Peyer's patch (tissue), 4 donors: ENCODE data around the gene MAGEA8.

ENCODE experiments used
- POLR2A ChIP-seq, 2 donors: fragments of 450-650 bp; IDR thresholded peaks; one replicate each; pipeline ENCODE4 v1.5.1; 2017; ENCODE audit warnings: antibody characterized with exemption in 2 of 2, mild to moderate bottlenecking in 2 of 2, moderate library complexity in 2 of 2
- TF ChIP-seq, protein P1 (sequence below), 6 experiments: fragments of 450-650 bp in 4 of 6; fragments of 200-600 bp in 2 of 6; sonication (generic) in 1 of 6; IDR thresholded peaks; one replicate each; pipeline ENCODE4 v1.5.1; 2017 to 2019; ENCODE audit warnings: antibody characterized with exemption in 6 of 6, mild to moderate bottlenecking in 3 of 6, moderate library complexity in 1 of 6

- TF ChIP-seq, protein P1, sequence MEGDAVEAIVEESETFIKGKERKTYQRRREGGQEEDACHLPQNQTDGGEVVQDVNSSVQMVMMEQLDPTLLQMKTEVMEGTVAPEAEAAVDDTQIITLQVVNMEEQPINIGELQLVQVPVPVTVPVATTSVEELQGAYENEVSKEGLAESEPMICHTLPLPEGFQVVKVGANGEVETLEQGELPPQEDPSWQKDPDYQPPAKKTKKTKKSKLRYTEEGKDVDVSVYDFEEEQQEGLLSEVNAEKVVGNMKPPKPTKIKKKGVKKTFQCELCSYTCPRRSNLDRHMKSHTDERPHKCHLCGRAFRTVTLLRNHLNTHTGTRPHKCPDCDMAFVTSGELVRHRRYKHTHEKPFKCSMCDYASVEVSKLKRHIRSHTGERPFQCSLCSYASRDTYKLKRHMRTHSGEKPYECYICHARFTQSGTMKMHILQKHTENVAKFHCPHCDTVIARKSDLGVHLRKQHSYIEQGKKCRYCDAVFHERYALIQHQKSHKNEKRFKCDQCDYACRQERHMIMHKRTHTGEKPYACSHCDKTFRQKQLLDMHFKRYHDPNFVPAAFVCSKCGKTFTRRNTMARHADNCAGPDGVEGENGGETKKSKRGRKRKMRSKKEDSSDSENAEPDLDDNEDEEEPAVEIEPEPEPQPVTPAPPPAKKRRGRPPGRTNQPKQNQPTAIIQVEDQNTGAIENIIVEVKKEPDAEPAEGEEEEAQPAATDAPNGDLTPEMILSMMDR (IDR thresholded peaks at IDR 0.05) = no peak
- no peak for TF ChIP-seq POLR2A (IDR thresholded peaks at IDR 0.05)
These were observed 27.3 kb downstream of the MAGEA8 start for GRCh38 chrX:149908308-149908707.
